Panc1 (cell line): ENCODE measurements around the gene ADGRF1.

Experiments used
- POLR2AphosphoS5 ChIP-seq: IDR thresholded peaks from 2 replicates; pipeline ENCODE4 v1.6.1; 2012; ENCODE audit warnings: mild to moderate bottlenecking, low read depth, low read length, moderate library complexity
- SIN3A ChIP-seq: IDR thresholded peaks from 2 replicates; pipeline ENCODE4 v1.6.1; 2012; ENCODE audit warnings: low read depth, mild to moderate bottlenecking, low read length, moderate library complexity, borderline replicate concordance; ENCODE audit not compliant: insufficient read depth
- TF ChIP-seq, protein P1 (sequence below): fragments of 450-650 bp; IDR thresholded peaks from 2 replicates; pipeline ENCODE4 v1.5.1; 2017; ENCODE audit warnings: mild to moderate bottlenecking
- TF ChIP-seq, protein P2 (sequence below), 2 experiments: IDR thresholded peaks; 2 replicates each; pipeline ENCODE4 v1.6.1; 2011 to 2012; ENCODE audit warnings: low read depth in 2 of 2, control low read depth in 1 of 2, low read length in 1 of 2, mild to moderate bottlenecking in 1 of 2, moderate library complexity in 1 of 2; ENCODE audit not compliant: insufficient read depth in 1 of 2

DNA sequence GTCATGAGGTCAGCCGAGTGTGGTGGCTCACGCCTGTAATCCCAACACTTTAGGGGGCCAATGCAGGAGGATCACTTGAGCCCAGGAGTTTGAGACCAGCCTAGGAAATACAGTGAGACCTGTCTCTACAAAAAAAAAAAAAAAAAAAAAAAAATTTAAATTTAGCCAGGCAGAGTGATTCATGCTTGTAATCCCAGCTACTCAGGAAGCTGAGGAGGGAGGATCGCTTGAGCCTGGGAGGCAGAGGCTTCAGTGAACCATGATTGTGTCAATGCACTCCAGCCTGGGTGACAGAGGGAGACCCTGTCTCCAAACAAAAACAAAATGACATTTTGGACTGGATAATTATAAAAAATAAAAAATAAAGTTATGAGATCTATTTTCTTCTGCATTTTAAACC is 56.2 kb downstream of the ADGRF1 start:
- TF ChIP-seq, protein P1, sequence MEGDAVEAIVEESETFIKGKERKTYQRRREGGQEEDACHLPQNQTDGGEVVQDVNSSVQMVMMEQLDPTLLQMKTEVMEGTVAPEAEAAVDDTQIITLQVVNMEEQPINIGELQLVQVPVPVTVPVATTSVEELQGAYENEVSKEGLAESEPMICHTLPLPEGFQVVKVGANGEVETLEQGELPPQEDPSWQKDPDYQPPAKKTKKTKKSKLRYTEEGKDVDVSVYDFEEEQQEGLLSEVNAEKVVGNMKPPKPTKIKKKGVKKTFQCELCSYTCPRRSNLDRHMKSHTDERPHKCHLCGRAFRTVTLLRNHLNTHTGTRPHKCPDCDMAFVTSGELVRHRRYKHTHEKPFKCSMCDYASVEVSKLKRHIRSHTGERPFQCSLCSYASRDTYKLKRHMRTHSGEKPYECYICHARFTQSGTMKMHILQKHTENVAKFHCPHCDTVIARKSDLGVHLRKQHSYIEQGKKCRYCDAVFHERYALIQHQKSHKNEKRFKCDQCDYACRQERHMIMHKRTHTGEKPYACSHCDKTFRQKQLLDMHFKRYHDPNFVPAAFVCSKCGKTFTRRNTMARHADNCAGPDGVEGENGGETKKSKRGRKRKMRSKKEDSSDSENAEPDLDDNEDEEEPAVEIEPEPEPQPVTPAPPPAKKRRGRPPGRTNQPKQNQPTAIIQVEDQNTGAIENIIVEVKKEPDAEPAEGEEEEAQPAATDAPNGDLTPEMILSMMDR: no peak
- TF ChIP-seq POLR2AphosphoS5 (no peak), SIN3A (no peak)
- TF ChIP-seq, protein P2, sequence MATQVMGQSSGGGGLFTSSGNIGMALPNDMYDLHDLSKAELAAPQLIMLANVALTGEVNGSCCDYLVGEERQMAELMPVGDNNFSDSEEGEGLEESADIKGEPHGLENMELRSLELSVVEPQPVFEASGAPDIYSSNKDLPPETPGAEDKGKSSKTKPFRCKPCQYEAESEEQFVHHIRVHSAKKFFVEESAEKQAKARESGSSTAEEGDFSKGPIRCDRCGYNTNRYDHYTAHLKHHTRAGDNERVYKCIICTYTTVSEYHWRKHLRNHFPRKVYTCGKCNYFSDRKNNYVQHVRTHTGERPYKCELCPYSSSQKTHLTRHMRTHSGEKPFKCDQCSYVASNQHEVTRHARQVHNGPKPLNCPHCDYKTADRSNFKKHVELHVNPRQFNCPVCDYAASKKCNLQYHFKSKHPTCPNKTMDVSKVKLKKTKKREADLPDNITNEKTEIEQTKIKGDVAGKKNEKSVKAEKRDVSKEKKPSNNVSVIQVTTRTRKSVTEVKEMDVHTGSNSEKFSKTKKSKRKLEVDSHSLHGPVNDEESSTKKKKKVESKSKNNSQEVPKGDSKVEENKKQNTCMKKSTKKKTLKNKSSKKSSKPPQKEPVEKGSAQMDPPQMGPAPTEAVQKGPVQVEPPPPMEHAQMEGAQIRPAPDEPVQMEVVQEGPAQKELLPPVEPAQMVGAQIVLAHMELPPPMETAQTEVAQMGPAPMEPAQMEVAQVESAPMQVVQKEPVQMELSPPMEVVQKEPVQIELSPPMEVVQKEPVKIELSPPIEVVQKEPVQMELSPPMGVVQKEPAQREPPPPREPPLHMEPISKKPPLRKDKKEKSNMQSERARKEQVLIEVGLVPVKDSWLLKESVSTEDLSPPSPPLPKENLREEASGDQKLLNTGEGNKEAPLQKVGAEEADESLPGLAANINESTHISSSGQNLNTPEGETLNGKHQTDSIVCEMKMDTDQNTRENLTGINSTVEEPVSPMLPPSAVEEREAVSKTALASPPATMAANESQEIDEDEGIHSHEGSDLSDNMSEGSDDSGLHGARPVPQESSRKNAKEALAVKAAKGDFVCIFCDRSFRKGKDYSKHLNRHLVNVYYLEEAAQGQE (IDR thresholded peaks at IDR 0.05; ENCODE audit: insufficient read depth in 1 of 2, low read depth in 2 of 2, low read length in 1 of 2): no peak
